ENCODE results near the gene TSC22D4.

DNA sequence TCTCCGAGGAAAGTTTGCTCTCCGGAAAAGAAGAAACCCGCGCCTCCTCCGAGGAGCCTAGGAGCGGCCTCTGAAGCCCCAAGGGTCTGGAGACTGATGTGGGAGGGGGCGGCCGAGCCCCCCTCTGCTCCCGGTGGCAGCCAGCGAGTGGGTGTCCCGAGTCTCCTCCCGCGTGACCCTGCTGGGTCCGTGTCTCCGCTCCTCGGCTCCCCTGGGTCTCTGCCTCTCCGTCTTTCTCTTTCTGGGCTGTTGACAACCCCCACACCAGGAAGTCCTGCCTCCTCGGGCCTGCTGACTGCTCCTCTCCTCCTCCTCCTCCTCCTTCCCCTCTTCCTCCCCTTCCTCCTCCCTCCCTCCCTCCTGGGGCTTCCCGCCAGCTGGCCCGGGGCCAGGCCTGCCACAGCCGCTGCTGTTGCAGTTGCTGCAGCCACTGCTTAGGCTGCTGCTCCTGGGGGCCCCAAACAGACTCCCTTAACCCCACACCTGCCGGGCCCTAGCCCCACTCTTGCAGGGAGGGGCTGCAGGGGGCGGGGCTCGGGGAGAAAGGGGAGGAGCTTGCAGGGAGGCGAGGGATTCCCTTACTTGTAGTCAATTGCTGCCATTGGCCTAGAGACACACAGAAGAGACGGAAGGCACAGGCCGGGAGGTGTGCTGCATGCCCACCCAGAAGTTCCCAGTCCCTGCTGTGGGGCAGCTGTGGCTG lies at the start of gene TSC22D4:
- TF ChIP-seq CTCF (conservative IDR thresholded peaks at IDR 0.05; ENCODE audit: low read depth in 2 of 2) (no peak), STAT1 (IDR thresholded peaks at IDR 0.05; ENCODE audit: unreplicated experiment) (no peak), EZH2phosphoT487 (IDR thresholded peaks at IDR 0.05; ENCODE audit: unreplicated experiment) (no peak), POLR2AphosphoS5 (IDR thresholded peaks at IDR 0.05; ENCODE audit: low read depth) (peak; percentile 64), REST (IDR thresholded peaks at IDR 0.05; ENCODE audit: unreplicated experiment) (no peak), EZH2 (IDR thresholded peaks at IDR 0.05; ENCODE audit: low read depth, unreplicated experiment) (no peak)
